ENCODE results near the gene USF3.

DNA sequence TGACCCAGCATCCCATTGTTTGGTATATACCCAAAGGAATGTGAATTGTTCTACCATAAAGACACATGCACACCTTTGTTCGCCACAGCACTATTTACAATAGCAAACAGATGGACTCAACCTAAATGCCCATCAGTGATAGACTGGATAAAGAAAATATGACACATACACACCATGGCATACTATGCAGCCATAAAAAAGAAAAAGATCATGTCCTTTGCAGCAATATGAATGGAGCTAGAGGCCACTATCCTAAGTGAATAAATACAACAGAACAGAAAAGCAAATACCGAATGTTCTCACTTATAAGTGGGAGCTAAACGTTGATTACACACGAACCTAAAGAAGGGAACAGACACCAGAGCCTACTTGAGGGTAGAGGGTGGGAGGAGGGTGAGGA is 11.4 kb upstream of the USF3 start:
- TF ChIP-seq, protein P1, sequence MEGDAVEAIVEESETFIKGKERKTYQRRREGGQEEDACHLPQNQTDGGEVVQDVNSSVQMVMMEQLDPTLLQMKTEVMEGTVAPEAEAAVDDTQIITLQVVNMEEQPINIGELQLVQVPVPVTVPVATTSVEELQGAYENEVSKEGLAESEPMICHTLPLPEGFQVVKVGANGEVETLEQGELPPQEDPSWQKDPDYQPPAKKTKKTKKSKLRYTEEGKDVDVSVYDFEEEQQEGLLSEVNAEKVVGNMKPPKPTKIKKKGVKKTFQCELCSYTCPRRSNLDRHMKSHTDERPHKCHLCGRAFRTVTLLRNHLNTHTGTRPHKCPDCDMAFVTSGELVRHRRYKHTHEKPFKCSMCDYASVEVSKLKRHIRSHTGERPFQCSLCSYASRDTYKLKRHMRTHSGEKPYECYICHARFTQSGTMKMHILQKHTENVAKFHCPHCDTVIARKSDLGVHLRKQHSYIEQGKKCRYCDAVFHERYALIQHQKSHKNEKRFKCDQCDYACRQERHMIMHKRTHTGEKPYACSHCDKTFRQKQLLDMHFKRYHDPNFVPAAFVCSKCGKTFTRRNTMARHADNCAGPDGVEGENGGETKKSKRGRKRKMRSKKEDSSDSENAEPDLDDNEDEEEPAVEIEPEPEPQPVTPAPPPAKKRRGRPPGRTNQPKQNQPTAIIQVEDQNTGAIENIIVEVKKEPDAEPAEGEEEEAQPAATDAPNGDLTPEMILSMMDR (IDR thresholded peaks at IDR 0.05; ENCODE audit: low read length) = no peak
- no peak for TF ChIP-seq EZH2 (IDR thresholded peaks at IDR 0.05; ENCODE audit: borderline replicate concordance, low read length)

Measured in OCI-LY1 (cell line).